ENCODE data around the gene CDK6.

- TF ChIP-seq POLR2A (IDR thresholded peaks at IDR 0.05): no peak
- no peak for TF ChIP-seq CTCF (IDR thresholded peaks at IDR 0.05)
Observed at GRCh38 chr7:92634205-92634604, 202.2 kb downstream of the CDK6 start.

All from right lobe of liver (tissue), 4 donors.